ENCODE measurements around the gene RNU6-9.

The RNU6-9 gene

GRCh38 chr19:907183-907853 lies 14.0 kb downstream of the RNU6-9 start:
- no peak for ATAC-seq
- no peak for TF ChIP-seq CSDC2 (CRISPR knock-in tag; IDR thresholded peaks at IDR 0.05)
- TF ChIP-seq RARB (CRISPR knock-in tag; IDR thresholded peaks at IDR 0.05), result no peak
- TF ChIP-seq ARNTL (CRISPR knock-in tag; IDR thresholded peaks at IDR 0.05; ENCODE audit: borderline replicate concordance, low read depth), result no peak
- TF ChIP-seq ZNF70 (CRISPR knock-in tag; IDR thresholded peaks at IDR 0.05), result no peak
- TF ChIP-seq ZC3H10 (CRISPR knock-in tag; IDR thresholded peaks at IDR 0.05), result no peak
- TF ChIP-seq, protein P1, sequence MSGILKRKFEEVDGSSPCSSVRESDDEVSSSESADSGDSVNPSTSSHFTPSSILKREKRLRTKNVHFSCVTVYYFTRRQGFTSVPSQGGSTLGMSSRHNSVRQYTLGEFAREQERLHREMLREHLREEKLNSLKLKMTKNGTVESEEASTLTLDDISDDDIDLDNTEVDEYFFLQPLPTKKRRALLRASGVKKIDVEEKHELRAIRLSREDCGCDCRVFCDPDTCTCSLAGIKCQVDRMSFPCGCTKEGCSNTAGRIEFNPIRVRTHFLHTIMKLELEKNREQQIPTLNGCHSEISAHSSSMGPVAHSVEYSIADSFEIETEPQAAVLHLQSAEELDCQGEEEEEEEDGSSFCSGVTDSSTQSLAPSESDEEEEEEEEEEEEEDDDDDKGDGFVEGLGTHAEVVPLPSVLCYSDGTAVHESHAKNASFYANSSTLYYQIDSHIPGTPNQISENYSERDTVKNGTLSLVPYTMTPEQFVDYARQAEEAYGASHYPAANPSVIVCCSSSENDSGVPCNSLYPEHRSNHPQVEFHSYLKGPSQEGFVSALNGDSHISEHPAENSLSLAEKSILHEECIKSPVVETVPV (CRISPR knock-in tag; IDR thresholded peaks at IDR 0.05), result no peak
- TF ChIP-seq ZNF8 (CRISPR knock-in tag; IDR thresholded peaks at IDR 0.05), result no peak
- TF ChIP-seq TSHZ2 (CRISPR knock-in tag; IDR thresholded peaks at IDR 0.05), result no peak
- no peak for TF ChIP-seq OSR1 (CRISPR knock-in tag; IDR thresholded peaks at IDR 0.05)
- no peak for TF ChIP-seq ZFP3 (CRISPR knock-in tag; IDR thresholded peaks at IDR 0.05)
- TF ChIP-seq ISL1 (CRISPR knock-in tag; IDR thresholded peaks at IDR 0.05), result no peak
- TF ChIP-seq ZNF565 (CRISPR knock-in tag; conservative IDR thresholded peaks at IDR 0.05; ENCODE audit: low read depth), result no peak
- TF ChIP-seq, protein P2, sequence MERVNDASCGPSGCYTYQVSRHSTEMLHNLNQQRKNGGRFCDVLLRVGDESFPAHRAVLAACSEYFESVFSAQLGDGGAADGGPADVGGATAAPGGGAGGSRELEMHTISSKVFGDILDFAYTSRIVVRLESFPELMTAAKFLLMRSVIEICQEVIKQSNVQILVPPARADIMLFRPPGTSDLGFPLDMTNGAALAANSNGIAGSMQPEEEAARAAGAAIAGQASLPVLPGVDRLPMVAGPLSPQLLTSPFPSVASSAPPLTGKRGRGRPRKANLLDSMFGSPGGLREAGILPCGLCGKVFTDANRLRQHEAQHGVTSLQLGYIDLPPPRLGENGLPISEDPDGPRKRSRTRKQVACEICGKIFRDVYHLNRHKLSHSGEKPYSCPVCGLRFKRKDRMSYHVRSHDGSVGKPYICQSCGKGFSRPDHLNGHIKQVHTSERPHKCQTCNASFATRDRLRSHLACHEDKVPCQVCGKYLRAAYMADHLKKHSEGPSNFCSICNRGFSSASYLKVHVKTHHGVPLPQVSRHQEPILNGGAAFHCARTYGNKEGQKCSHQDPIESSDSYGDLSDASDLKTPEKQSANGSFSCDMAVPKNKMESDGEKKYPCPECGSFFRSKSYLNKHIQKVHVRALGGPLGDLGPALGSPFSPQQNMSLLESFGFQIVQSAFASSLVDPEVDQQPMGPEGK (CRISPR knock-in tag; IDR thresholded peaks at IDR 0.05; ENCODE audit: borderline replicate concordance), result no peak

- TF ChIP-seq ZFP30 (CRISPR knock-in tag; IDR thresholded peaks at IDR 0.05), result no peak
- TF ChIP-seq BACH2 (CRISPR knock-in tag; IDR thresholded peaks at IDR 0.05; ENCODE audit: borderline replicate concordance), result no peak
- TF ChIP-seq ZNF8 (CRISPR knock-in tag; IDR thresholded peaks at IDR 0.05), result no peak
- TF ChIP-seq PPARA (CRISPR knock-in tag; IDR thresholded peaks at IDR 0.05; ENCODE audit: borderline replicate concordance), result no peak
- TF ChIP-seq, protein P1 (CRISPR knock-in tag; IDR thresholded peaks at IDR 0.05), result no peak
- no peak for TF ChIP-seq CREB5 (CRISPR knock-in tag; IDR thresholded peaks at IDR 0.05; ENCODE audit: low read depth)
- no peak for TF ChIP-seq ESRRG (CRISPR knock-in tag; IDR thresholded peaks at IDR 0.05)
- TF ChIP-seq SNAI2 (CRISPR knock-in tag; IDR thresholded peaks at IDR 0.05), result no peak
- TF ChIP-seq TCF4 (CRISPR knock-in tag; IDR thresholded peaks at IDR 0.05; ENCODE audit: borderline replicate concordance), result no peak
- no peak for TF ChIP-seq ZNF70 (CRISPR knock-in tag; IDR thresholded peaks at IDR 0.05)
- no peak for TF ChIP-seq ISL1 (CRISPR knock-in tag; IDR thresholded peaks at IDR 0.05)
- no peak for TF ChIP-seq ZNF565 (CRISPR knock-in tag; conservative IDR thresholded peaks at IDR 0.05; ENCODE audit: low read depth)
- no peak for ATAC-seq
Observed at GRCh38 chr19:911197-912033, 18.1 kb downstream of the RNU6-9 start.

Measured in SK-N-SH treated with all-trans-retinoic acid at 6 μM for 48 hours (cell line).